AG10803 (cell line): ENCODE data around the gene RARG.

Source experiments
- DNase-seq: peaks from one replicate; pipeline ENCODE4 v3.0.0; 2010; ENCODE audit warnings: low read depth
- H3K4me3 ChIP-seq: 2 replicates; pipeline ENCODE4 v1.5.1; 2011; ENCODE audit warnings: mild to moderate bottlenecking, low read length, control low read depth
- TF ChIP-seq, protein P1 (sequence below): conservative IDR thresholded peaks from 2 replicates; pipeline ENCODE4 v1.5.1; 2011; ENCODE audit warnings: mild to moderate bottlenecking, low read length, control low read depth, inconsistent platforms

RARG gene

DNA sequence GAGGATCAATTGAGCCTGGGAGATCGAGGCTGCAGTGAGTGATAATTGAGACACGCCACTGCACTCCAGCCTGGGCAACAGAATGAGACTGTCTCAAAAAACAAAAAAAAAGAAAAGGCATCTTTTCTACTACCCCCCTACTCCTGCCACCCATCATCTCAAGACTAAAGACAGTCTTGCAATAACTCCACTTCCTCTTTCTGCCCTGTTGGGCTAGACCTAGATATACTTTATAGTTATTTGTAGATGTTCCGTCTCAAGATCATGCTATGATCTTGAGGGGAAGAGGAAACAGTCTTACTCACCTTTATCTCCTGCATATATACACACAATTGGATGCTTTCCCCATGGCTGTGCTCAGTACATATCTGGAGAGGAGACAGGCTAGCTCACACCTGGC is 24.0 kb upstream of the RARG start:
- no peak overlapping the region for H3K4me3 ChIP-seq
- TF ChIP-seq, protein P1, sequence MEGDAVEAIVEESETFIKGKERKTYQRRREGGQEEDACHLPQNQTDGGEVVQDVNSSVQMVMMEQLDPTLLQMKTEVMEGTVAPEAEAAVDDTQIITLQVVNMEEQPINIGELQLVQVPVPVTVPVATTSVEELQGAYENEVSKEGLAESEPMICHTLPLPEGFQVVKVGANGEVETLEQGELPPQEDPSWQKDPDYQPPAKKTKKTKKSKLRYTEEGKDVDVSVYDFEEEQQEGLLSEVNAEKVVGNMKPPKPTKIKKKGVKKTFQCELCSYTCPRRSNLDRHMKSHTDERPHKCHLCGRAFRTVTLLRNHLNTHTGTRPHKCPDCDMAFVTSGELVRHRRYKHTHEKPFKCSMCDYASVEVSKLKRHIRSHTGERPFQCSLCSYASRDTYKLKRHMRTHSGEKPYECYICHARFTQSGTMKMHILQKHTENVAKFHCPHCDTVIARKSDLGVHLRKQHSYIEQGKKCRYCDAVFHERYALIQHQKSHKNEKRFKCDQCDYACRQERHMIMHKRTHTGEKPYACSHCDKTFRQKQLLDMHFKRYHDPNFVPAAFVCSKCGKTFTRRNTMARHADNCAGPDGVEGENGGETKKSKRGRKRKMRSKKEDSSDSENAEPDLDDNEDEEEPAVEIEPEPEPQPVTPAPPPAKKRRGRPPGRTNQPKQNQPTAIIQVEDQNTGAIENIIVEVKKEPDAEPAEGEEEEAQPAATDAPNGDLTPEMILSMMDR: no peak
- no peak for DNase-seq

DNA sequence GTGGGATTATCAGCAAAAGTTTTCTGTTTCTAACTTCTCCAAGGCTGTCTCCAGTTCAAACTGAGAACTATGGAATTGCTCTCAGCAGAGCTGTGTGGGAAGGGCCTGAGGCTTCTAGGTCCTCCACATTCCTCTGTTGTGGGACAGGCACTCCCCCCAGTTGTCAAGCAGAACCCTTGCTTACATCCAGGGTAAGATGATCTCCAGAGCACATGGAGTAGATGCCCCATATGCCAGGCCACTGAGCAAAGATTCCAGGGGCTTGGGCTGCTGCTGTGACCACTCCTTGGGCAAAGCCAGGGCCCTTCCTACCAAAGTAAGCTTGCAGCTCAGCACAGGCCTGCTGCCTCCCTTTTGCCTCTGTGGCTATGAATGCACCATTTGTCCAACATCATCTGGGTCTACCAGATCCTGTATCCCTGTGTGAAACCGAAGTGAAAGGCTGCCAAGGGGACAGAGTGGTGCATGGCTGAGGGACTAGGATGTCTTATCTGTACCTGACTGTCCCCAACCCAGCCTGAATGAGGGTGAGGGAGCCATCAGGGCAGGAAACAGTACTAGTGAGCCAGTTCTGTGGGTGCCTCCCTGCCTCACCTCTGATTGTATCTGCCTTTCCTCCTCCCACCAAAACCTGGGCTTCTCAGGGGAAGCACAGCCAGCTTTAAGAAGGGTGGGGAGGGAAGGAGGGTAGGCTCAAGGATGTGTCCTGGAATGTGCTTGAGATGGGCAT is 23.0 kb upstream of the RARG start:
- DNase-seq: no peak
- TF ChIP-seq, protein P1: no peak
- H3K4me3 ChIP-seq: no peak overlapping the region

DNA sequence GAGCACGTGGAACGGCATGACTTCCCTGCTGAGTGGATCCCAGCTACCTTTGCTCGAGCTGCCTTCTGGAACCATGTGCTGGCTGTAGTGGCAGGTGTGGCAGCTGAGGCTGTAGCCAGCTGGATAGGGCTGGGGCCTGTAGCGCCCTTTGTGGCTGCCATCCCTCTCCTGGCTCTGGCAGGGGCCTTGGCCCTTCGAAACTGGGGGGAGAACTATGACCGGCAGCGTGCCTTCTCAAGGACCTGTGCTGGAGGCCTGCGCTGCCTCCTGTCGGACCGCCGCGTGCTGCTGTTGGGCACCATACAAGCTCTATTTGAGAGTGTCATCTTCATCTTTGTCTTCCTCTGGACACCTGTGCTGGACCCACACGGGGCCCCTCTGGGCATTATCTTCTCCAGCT is 21.3 kb upstream of the RARG start:
- TF ChIP-seq, protein P1: no peak
- DNase-seq: no peak
- peak overlapping the region; percentile 82 for H3K4me3 ChIP-seq

DNA sequence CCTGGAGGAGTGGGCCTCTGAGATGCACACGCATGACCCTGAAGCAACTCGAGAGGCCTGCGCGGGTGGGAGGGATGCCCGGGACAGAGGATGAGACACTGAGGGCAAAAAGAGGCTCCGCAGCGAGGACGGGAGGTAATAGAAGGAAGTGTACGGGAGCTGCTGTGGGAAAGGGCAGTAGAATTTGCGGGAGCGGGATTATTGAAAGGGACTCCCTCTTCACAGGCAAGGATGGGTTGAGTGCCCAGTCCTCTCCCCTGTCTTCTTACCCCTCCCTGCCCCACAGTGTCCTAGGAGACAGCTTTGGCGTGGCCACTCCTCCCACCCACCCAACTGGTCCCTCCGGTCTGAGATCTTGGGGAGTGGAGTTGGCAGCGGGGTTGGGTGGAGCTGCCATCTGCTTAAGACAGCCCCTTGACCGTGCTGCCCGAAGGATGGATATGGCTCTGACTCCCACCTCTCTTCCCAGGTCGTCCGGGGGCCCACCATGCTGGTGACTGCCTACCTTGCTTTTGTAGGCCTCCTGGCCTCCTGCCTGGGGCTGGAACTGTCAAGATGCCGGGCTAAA is 20.4 kb upstream of the RARG start:
- H3K4me3 ChIP-seq: peak overlapping the region; percentile 82
- peak; percentile 18 for DNase-seq
- TF ChIP-seq, protein P1: no peak; the same call in 1 of the 2 replicates

DNA sequence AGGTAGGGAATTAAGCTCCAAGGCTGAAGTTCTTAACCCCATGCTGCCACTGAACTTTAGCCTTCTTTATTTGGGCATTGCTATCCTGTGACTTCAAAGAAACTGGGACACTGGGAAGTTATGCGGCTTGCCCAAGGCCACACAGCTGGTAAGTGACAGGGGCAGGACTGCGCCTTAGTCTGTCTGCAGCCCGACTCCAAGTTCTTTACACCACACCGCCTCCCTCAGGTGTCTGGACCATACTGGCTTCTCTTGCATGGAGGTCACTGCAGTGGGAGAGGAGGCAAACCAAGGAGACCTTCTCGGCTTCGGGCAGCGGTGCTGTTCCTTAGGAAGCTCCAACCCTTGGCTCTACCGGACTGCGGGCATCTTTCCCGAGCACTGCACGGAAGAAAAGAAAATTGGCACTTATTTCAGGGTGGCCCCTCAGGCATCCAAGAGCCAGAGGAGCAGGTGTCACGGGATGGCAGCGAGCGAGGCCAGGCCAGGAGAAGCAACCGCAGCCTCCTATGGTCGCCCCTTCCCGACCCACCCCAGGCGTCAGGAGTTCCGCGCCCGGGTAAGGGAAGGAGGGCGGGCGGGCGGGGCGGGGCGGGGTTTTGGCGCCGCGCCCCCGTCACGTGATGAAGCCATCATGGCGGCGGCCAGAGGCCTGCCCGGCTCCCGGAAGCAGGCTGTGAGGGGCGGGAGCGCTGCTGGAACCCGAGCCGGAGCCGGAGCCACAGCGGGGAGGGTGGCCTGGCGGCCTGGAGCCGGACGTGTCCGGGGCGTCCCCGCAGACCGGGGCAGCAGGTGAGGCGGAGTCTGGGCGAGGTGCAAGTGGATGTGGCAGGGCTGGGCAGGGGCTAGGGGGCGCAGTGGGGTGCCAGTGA is 19.7 kb upstream of the RARG start:
- H3K4me3 ChIP-seq: peak overlapping the region; percentile 82
- TF ChIP-seq, protein P1: peak; percentile 55
- peak; percentile 67 for DNase-seq

DNA sequence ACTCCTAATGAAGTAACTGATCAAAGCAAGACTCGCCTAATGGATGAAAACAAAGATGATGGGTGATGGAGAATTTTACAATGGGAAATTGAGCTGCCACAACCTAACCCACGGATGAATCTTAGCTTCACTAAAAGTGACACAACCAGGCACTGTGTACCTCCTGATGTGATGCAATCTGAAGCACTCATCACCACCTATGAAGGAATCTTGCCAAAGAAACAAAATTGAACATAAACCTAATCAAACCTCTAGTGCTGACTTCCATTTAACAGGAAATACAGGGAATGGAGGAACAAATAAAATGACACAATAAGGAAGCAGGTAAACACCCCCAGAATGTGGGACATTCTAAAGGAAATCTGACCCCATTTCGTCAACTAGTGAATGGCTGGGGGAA is 13.3 kb upstream of the RARG start:
- H3K4me3 ChIP-seq: no peak overlapping the region
- TF ChIP-seq, protein P1: no peak
- no peak for DNase-seq
